Ramos (cell line): ENCODE measurements around the gene CEL.
"Not testable (repeated sequence)": the region's sequence is repeated elsewhere in the genome, so short reads cannot be mapped to it uniquely, and the experiment has no call there.

Experiments
- in situ Hi-C: fragments of 300-500 bp; cut with MboI; formaldehyde crosslinking; loops from one replicate; pipeline ENCODE4 v1.14.3; 2022; ENCODE audit warnings: low sequenced_read_pairs; ENCODE audit not compliant: unreplicated experiment

CEL gene

DNA sequence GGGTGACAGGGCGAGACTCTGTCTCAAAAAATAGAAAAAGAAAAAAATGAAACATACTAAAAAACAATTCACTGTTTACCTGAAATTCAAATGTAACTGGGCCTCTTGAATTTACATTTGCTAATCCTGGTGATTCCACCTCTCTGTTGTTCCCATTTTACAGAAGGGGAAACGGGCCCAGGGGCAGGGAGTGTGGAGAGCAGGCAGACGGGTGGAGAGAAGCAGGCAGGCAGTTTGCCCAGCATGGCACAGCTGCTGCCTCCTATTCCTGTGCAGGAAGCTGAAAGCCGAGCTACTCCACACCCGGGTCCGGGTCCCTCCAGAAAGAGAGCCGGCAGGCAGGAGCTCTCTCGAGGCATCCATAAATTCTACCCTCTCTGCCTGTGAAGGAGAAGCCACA, 788 bp downstream of the CEL start:
- in situ Hi-C loops, result not testable (repeated sequence)

DNA sequence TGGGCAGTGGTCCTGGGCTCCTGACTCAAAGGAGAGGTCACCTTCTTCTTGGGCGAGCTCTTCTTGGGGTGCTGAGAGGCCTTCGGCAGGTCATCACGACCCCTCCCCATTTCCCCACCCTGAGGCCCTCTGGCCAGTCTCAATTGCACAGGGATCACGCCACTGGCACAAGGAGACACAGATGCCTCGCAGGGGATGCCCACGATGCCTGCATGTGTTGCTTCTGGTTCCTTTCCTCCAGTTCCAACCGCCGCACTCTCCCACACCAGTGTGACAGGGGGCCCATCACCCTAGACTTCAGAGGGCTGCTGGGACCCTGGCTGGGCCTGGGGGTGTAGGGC, 1.3 kb downstream of the CEL start:
- in situ Hi-C loops, result no loop called here

DNA sequence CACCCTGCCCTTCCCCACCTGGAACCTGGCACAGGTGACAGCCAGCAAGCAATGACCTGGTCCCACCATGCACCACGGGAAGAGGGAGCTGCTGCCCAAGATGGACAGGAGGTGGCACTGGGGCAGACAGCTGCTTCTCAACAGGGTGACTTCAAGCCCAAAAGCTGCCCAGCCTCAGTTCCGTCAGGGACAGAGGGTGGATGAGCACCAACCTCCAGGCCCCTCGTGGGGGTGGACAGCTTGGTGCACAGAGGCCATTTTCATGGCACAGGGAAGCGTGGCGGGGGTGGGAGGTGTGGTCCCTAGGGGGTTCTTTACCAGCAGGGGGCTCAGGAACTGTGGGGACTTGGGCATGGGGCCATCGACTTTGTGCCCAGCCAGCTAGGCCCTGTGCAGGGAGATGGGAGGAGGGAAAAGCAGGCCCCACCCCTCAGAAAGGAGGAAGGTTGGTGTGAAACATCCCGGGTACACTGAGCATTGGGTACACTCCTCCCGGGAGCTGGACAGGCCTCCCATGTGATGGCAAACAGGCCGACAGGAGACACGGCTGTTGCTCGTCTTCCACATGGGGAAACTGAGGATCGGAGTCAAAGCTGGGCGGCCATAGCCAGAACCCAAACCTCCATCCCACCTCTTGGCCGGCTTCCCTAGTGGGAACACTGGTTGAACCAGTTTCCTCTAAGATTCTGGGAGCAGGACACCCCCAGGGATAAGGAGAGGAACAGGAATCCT, 1.9 kb downstream of the CEL start:
- in situ Hi-C loops, result no loop called here

GRCh38 chr9:133064241-133065069, 2.7 kb downstream of the CEL start:
- in situ Hi-C loops, result no loop called here

DNA sequence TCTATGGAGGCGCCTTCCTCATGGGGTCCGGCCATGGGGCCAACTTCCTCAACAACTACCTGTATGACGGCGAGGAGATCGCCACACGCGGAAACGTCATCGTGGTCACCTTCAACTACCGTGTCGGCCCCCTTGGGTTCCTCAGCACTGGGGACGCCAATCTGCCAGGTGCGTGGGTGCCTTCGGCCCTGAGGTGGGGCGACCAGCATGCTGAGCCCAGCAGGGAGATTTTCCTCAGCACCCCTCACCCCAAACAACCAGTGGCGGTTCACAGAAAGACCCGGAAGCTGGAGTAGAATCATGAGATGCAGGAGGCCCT, 3.2 kb downstream of the CEL start:
- in situ Hi-C loops, result no loop called here

DNA sequence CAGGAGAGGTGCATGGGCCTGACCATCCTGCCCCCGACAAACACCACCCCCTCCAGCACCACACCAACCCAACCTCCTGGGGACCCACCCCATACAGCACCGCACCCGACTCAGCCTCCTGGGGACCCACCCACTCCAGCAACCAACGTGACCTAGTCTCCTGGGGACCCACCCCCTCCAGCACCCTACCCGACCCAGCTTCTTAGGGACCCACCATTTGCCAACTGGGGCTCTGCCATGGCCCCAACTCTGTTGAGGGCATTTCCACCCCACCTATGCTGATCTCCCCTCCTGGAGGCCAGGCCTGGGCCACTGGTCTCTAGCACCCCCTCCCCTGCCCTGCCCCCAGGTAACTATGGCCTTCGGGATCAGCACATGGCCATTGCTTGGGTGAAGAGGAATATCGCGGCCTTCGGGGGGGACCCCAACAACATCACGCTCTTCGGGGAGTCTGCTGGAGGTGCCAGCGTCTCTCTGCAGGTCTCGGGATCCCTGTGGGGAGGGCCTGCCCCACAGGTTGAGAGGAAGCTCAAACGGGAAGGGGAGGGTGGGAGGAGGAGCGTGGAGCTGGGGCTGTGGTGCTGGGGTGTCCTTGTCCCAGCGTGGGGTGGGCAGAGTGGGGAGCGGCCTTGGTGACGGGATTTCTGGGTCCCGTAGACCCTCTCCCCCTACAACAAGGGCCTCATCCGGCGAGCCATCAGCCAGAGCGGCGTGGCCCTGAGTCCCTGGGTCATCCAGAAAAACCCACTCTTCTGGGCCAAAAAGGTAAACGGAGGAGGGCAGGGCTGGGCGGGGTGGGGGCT, 4.6 kb downstream of the CEL start:
- in situ Hi-C loops, result no loop called here

GRCh38 chr9:133067006-133067405, 5.2 kb downstream of the CEL start:
- in situ Hi-C loops, result no loop called here

GRCh38 chr9:133067813-133068212, 6.0 kb downstream of the CEL start:
- in situ Hi-C loops, result no loop called here

DNA sequence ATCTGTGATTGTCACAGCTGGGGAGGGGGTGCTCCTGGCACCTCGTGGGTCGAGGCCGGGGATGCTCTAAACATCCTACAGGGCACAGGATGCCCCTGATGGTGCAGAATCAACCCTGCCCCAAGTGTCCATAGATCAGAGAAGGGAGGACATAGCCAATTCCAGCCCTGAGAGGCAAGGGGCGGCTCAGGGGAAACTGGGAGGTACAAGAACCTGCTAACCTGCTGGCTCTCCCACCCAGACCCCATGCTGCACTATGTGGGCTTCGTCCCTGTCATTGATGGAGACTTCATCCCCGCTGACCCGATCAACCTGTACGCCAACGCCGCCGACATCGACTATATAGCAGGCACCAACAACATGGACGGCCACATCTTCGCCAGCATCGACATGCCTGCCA, 6.7 kb downstream of the CEL start:
- in situ Hi-C loops, result not testable (repeated sequence)

DNA sequence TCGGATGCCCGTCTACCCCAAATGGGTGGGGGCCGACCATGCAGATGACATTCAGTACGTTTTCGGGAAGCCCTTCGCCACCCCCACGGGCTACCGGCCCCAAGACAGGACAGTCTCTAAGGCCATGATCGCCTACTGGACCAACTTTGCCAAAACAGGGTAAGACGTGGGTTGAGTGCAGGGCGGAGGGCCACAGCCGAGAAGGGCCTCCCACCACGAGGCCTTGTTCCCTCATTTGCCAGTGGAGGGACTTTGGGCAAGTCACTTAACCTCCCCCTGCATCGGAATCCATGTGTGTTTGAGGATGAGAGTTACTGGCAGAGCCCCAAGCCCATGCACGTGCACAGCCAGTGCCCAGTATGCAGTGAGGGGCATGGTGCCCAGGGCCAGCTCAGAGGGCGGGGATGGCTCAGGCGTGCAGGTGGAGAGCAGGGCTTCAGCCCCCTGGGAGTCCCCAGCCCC, 8.8 kb downstream of the CEL start:
- in situ Hi-C loops, result not testable (repeated sequence)

GRCh38 chr9:133070985-133071384, 9.2 kb downstream of the CEL start:
- in situ Hi-C loops, result not testable (repeated sequence)

DNA sequence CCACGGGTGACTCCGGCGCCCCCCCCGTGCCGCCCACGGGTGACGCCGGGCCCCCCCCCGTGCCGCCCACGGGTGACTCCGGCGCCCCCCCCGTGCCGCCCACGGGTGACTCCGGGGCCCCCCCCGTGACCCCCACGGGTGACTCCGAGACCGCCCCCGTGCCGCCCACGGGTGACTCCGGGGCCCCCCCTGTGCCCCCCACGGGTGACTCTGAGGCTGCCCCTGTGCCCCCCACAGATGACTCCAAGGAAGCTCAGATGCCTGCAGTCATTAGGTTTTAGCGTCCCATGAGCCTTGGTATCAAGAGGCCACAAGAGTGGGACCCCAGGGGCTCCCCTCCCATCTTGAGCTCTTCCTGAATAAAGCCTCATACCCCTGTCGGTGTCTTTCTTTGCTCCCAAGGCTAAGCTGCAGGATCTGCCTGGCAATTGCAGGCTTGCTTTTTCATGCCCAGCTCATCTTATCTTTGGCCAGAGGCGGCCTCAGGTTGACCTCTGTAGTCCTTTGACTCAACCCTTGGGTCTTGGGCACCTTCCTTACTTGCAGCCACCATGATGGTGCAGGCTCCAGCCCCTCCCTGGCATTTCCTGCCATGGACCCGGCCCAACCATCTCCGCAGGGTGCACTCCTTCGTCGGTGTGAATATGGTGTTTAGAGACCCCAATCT, 9.8 kb downstream of the CEL start:
- in situ Hi-C loops, result no loop called here

DNA sequence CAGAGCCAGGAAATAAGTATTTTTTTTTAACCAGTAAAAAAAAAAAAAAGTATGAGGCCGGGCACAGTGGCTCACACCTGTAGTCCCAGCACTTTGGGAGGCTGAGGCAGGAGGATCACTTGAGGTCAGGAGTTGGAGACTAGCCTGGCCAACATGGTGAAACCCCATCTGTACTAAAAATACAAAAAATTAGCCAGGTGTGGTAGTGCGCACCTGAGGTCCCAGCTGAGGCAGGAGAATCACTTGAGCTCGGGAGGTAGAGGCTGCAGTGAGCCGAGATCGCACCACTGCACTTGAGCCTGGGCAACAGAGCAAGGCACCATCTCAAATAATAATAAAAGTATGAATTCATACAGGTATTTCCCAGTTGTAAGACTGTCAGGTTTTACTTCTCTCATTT, 10.4 kb downstream of the CEL start:
- in situ Hi-C loops, result not testable (repeated sequence)

GRCh38 chr9:133073086-133074014, 11.6 kb downstream of the CEL start:
- in situ Hi-C loops, result no loop called here

GRCh38 chr9:133074111-133074651, 12.4 kb downstream of the CEL start:
- in situ Hi-C loops, result no loop called here

- in situ Hi-C loops, result no loop called here
These were observed 14.3 kb downstream of the CEL start for GRCh38 chr9:133075925-133076630.

DNA sequence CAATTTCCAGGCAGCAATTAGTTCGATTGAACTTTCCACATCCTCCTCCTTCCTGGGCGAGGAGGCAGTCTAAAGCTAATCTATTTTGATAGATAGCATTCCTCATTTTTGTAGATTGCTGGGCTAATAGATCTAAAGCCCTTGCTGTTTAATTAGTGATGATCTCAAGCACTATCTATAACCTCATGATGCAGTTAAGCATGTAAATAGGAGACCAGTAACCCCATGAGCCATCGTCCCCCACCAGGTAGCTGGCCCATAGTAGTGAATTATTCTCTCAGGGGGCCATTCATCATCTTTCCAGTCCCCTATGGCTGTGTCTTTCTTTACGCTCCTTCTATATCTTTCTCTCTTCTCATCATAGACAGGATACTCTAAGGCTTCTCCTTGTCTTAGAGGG, 14.9 kb downstream of the CEL start:
- in situ Hi-C loops, result no loop called here

GRCh38 chr9:133078486-133078885, 16.7 kb downstream of the CEL start:
- in situ Hi-C loops, result no loop called here

DNA sequence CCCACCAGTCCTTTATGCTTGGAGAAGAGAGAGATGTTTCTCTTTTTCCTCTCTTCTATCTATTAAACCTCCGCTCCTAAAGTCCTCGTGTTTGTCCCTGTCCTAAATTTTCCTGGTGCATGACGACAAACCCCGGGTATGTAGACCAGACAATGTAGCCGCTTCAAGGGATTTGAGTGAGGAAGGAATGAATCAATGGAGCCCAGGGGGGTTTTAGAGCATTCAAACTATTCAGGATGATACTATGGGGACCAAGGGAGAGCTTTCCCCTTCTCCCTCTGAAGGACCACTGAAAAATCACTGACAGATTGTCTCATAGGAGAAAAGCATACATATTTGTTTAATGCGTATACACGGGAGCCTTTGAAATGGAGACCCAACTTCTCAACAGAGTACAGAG, 18.4 kb downstream of the CEL start:
- in situ Hi-C loops, result no loop called here
